GM23248 (cell line): ENCODE data around the gene CTDP1.

ENCODE experiments used
- EZH2 ChIP-seq: fragments of 200-600 bp; sonication (generic); IDR thresholded peaks from 2 replicates; pipeline ENCODE4 v1.6.1; 2018; ENCODE audit warnings: antibody characterized with exemption, mild to moderate bottlenecking; ENCODE audit not compliant: insufficient read depth, poor library complexity, severe bottlenecking
- EZH2phosphoT487 ChIP-seq: fragments of 200-600 bp; sonication (generic); IDR thresholded peaks from 2 replicates; pipeline ENCODE4 v1.6.1; 2018; ENCODE audit warnings: antibody characterized with exemption, moderate library complexity, mild to moderate bottlenecking, low read depth; ENCODE audit not compliant: insufficient read depth

DNA sequence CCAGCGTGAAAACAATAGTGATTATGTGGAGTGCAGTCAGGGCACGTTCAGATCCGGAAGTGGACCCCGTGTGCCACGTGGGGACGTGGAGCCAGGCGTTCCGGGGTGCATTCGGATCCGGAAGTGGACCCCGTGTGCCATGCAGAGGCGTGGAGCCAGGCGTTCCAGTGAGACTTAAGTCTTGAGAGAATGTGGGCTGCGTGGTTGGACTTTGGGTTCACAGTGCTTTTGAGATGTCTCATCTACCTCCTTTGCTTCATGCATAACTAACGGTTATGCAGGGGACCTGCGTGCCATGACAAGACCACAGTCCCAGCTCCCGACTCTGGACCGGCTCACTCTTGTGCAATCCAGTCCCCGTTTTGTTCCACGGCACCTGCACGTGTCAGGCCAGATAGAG is 28.8 kb downstream of the CTDP1 start:
- TF ChIP-seq EZH2 = no peak
- no peak for TF ChIP-seq EZH2phosphoT487
